Renal cortical epithelial cell (primary cell): ENCODE data around the gene PEX3. TPM values are rescaled to one million over a fixed set of nuclear protein-coding genes. Genes with fewer than 3 reads are reported as not detected.
A peak's percentile ranks its signal among the peaks of the same experiment; 100 is the strongest.
"Not testable (repeated sequence)": the region's sequence is repeated elsewhere in the genome, so short reads cannot be mapped to it uniquely, and the experiment has no call there.

Source experiments
- DNase-seq: peaks from one replicate; pipeline ENCODE4 v3.0.0-alpha.2; 2011; ENCODE audit warnings: low read depth
- total RNA-seq: library from RNA; depleted of rRNA; stranded (reverse); fragments of >200 nt; gene quantifications from 2 replicates; pipeline ENCODE4 v1.2.3, GENCODE V29; 2014

The PEX3 gene
- total RNA-seq, 1 donor from 2014 or later, result 31.2 TPM

DNA sequence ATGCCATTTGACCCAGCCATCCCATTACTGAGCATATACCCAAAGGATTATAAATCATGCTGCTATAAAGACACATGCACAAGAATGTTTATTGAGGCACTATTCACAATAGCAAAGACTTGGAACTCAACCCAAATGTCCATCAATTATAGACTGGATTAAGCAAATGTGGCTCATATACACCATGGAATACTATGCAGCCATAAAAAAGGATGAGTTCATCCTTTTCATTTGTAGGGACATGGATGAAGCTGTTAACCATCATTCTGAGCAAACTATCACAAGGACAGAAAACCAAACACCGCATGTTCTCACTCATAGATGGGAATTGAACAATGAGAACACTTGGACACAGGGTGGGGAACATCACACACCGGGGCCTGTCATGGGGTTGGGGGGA, 2.7 kb upstream of the PEX3 start:
- DNase-seq, result not testable (repeated sequence)

GRCh38 chr6:143449082-143449713, 1.4 kb upstream of the PEX3 start:
- no peak for DNase-seq

DNA sequence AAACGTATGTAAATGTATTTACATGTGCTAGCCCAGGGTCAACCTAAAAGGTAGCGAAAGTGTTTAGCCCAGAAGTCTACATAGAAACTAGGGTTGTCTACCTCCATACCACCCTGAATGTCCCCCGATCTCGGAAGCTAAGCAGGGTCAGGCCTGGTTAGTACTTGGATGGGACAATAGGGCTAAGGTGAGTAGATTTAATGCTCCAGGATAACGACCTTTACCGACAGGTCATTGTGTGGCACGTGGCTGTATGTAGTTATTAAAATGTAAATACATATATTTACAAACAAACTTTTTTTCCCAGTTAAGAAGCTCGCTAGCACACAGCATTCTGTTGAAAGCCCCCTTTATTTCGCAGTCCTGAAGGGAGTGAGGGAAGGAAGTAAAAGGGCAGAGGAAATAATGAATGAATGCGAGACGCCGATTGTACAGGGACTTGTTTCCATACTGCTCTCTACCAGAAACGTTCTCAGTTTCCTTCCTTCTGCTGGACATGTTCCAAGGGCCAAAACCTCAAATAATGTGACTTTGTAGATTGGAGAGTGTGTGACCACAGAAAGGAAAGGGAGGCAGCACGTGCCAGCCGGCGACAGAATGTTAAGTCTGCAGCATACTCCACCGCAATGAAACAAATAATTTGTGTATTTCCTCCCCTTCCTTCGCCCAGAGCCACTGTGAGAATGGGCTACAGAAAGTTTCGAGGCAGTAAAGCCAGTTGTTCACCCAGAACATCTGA, 722 bp upstream of the PEX3 start:
- peak; percentile 25 for DNase-seq

GRCh38 chr6:143451531-143451930, 926 bp downstream of the PEX3 start:
- peak; percentile 39 for DNase-seq

GRCh38 chr6:143457563-143458359, 7.2 kb downstream of the PEX3 start:
- peak; percentile 40 for DNase-seq

- no peak for DNase-seq
Measured at GRCh38 chr6:143465546-143465945, 14.9 kb downstream of the PEX3 start.

DNA sequence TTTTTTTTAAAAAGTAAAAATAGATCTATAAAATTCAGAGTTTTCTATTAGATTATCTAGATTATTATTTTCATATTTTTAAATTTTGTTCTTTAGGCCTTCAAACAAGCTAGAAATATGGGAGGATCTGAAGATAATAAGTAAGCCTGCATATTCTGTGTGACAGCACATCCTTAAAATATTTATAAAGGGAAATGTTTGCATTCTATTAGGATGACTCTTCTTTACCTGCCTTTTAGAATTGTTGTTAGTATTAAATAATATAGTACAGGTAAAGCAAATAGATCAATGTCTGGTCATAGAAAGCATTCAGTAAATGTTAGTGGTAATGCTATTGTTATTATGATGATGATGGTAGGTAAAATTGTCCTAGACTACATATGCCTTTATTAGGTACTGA, 17.4 kb downstream of the PEX3 start:
- DNase-seq, result no peak

DNA sequence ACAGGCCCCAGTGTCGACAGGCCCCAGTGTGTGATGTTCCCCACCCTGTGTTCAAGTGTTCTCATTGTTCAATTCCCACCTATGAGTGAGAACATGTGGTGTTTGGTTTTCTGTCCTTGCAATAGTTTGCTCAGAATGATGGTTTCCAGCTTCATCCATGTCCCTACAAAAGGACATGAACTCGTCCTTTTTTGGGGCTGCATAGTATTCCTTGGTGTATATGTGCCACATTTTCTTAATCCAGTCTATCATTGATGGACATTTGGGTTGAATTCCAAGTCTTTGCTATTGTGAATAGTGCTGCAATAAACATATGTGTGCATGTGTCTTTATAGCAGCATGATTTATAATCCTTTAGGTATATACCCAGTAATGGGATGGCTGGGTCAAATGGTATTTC, 18.2 kb downstream of the PEX3 start:
- DNase-seq, result not testable (repeated sequence)

DNA sequence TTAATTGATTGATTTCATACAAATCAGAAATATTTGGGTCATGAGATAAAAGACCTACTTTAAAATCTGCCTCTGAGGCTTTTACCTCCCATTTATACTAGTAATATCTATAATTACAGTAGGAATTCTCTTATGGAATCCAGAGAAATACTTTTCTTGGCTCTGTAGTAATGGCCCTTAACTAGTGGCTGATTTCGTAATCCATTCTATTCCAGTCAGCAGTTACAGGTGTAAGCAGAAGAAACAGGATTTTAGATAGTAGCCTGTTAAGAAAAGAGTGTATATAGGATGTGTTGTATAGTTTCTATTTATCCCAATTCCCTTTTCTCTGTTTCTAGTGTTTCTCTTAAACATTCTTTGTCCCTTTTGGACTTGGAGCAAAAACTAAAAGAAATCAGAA, 21.2 kb downstream of the PEX3 start:
- no peak for DNase-seq

GRCh38 chr6:143476545-143476944, 25.9 kb downstream of the PEX3 start:
- no peak for DNase-seq

DNA sequence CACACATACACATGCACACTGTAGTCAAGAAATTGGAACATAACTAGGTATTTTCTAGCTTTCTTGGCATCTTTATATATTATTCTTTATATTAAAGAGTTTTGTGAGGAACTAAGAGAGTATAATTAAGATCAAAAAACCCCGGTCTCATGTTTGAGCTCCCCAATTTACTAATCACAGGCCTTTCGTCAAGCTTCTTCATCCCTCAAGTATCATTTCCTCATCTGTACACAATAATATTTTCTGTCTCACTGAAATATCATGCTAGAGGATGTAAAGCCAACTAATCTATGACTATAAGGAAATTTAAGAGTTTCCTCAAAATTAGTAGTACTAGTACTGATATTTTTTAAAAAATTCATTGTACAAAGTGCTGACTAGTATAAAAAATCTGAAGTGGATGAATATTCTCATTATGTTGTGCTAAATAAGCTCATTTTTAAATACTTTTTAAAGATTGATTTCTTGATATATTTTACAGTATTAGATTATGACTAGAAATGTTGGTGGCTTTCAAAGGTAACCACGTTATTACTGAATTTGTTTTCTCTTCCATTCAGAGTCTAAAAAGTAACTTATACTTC, 28.0 kb downstream of the PEX3 start:
- DNase-seq, result no peak

GRCh38 chr6:143482593-143482992, 32.0 kb downstream of the PEX3 start:
- DNase-seq, result no peak

DNA sequence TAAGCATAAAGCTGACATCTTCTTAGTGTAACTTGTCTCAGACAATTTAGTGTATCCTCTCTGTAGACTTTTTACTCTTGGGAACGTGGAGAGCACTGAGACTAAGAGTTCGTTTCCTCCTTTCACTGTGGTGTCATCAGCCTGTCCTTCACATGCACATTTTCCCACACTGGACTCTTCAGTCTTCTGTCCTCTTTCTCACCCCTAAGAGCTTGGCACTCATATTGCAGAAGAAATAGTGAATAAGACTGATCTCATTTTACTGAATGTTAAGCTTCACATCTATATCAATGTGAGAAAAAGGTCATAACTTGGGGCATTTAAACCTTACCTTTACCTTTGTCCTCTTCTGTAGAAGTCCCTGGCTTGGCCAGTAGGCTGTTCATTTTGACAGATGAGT, 35.4 kb downstream of the PEX3 start:
- DNase-seq, result no peak

DNA sequence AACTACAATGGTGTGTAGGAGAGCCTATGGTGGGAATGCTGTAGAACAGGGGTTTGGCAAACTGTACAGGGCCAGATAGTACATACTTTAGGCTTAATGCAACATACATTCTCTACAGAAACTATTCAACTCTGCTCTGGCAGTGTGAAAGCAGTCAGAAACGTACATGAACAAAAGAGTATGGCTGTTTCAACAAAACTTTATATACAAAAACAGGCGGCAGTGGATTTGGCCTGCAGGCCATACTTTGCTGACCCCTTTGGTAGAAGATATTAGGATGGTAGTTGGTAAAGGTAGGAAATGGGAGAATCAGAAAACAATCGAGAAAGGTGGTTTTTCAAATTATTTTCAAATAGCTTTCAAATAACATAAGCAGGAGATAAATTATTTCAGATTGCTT, 36.1 kb downstream of the PEX3 start:
- no peak for DNase-seq

DNA sequence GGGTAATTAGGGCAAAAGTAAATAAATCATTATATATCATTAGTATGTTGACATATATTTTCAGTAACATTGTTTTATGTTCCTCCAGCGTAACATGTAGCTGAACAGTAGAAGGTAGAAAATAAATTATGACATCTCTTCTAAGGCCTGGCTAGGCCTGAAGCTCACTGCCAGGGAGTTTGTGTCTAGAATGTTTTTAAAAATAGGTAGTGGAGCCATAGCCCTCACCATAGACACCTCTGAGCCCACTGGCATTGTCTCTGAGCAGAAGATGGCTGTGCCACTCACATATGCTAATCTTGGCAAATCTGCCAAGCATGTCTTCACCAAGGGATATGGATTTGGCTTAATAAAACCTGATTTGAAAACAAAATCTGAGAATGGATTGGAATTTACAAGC, 39.6 kb downstream of the PEX3 start:
- DNase-seq, result no peak

GRCh38 chr6:143490775-143491174, 40.2 kb downstream of the PEX3 start:
- no peak for DNase-seq

DNA sequence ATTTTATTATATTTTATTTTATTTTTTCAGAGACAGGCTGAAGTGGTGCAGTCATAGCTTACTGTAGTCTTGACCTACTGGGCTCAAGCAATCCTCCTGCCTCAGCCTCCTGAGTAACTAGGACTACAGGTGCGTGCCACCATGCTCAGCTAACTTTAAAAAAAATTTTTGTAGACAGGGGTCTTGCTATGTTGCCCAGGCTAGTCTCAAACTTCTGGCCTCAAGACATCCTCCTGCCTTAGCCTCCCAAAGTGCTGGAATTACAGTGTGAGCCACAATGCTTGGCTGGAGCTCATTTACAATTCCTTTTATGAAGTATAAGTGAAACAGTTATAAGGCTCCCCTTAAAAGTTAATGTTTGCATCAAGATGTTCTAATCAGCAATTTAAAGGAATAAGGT, 46.4 kb downstream of the PEX3 start:
- no peak for DNase-seq

GRCh38 chr6:143498428-143498827, 47.8 kb downstream of the PEX3 start:
- no peak for DNase-seq

GRCh38 chr6:143501851-143502250, 51.2 kb downstream of the PEX3 start:
- no peak for DNase-seq

DNA sequence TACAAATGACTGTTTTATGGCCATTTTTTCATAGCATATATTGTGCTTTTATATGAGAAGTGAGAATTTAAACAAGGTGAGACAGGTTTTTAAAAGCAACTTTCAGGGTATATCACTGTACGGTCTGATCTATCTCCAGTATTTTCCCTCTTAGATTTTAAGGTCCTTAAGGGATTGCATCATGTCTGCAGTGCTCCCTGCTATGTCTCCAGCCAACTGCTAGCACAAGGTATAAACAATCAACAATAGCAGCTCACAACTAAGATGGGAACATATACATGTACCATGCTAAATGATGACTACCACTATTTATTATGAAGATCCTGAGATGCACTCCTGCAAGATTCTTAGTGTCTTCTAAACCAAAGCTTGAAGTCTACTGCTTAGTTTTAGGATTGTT, 53.8 kb downstream of the PEX3 start:
- DNase-seq, result no peak

GRCh38 chr6:143505111-143505510, 54.5 kb downstream of the PEX3 start:
- peak; percentile 10 for DNase-seq

DNA sequence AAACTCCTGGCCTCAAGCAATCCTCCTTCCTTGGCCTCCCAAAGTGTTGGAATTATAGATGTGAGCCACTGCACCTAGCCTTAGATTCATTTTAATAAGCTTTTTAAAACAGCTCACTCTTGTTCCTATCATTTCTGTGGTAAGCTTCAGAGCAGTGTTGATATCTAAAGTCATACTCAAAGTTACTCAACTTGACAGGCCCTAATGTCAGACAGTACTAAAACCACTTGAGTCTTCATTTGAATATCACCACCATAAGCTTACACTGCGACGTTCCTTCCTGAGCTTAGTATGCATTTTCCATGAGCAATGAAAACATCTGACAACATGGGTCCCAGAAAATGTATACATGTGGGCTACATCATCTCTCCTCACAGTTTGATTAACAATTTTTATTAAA, 54.9 kb downstream of the PEX3 start:
- no peak for DNase-seq

- DNase-seq, result no peak
Measured at GRCh38 chr6:143506199-143506598, 55.6 kb downstream of the PEX3 start.
